Measurements from ENCODE around the gene TRMU.

- TF ChIP-seq CTCF (IDR thresholded peaks at IDR 0.05; ENCODE audit: poor library complexity) (no peak), EZH2 (IDR thresholded peaks at IDR 0.05; ENCODE audit: borderline replicate concordance) (no peak)
These were observed 12.4 kb upstream of the TRMU start for GRCh38 chr22:46323162-46323561.

Measured in hepatocyte (in vitro differentiated cells).